ENCODE results near the gene CDK11B.

The CDK11B gene

DNA sequence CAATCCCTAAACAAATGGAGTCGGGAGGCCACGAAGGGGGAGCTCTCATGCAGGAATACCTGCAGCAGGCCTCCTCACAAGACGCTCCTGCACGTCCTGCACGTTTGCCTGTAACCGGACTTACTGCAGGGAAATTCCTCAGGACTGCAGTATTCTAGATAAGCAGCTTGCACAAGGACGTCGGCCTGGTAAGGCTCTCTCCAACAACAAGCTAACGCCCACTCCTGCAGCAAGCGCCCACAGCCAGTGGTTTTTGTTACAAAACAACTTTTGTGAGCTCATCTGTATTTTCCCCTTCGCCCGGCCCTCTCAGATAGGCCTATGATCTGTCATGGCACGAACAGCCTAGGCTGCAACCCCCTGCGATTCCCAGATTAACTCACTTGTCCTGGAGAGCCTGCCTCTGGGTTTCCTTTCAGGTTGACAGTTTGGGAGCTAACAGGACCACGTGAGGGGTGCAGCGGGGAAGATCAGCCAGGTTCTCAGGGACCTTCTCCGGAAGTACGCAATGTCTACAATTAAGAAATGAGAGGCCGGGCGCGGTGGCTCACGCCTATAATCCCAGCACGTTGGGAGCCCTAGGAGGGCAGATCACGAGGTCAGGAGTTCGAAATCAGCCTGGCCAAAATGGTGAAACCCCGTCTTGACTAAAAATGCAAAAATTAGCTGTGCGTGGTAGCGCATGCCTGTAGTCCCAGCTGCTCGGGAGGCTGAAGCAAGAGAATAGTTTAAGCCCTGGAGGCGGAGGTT, 44.4 kb downstream of the CDK11B start:
- DNase-seq, result peak; percentile 73

DNA sequence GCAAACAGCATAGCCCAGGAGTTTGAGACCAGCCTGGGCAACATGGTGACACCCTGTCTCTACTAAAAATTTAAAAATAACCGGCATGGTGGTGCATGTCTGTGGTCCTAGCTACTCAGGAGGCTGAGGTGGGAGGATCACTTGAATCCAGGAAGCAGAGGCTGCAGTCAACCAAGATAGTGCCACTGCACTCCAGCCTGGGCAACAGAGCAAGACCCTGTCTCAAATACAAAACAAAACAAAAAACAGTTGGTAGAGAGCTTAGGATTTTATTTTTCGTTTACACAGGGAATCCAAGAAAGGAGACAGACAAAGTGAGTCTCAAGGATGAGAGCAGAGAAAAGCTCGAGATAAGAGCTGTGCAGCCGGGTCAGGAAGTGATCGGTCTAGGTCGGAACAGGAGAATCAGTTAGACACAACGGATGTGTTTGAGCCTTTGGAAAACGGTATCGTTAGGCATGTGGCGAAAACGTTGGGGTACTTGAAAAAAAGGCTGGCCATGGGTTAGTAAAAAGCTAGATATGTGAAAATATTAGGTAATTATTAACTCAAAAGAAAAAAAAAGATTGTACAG, 45.2 kb downstream of the CDK11B start:
- DNase-seq, result no peak

DNA sequence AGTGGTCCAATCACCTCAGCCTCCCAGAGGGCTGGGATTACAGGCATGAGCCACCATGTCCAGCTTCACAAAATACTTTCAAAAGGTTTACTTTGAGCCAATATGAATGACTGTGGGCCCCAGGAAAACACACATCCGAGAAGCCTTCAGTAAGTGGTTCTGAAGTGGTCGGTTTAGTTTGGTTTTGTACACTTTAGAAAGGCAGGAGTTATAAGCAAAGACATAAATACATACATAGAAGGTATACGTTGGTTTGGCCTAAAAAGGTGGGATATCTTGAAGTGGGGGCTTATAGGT, 46.8 kb downstream of the CDK11B start:
- DNase-seq, result no peak

DNA sequence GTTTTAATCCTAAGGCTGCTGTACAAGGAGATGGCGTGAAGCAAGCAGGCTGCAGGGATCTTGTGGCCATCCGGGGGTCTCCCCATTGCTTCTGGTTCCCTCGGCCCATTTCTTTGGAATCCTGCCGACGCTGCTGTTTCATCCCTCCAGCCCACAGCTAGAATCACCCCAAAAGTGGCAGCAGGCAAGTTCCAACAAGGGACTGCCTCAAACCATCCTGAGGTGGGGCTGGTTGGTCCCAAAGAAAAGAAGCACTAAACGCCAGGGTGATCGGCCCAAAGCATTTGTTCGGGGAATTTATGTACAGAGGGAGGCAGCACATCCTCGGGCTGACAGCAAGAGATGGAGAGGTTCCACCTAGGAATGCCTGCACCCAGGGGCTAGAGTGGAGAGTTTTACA, 48.0 kb downstream of the CDK11B start:
- no peak for DNase-seq

DNA sequence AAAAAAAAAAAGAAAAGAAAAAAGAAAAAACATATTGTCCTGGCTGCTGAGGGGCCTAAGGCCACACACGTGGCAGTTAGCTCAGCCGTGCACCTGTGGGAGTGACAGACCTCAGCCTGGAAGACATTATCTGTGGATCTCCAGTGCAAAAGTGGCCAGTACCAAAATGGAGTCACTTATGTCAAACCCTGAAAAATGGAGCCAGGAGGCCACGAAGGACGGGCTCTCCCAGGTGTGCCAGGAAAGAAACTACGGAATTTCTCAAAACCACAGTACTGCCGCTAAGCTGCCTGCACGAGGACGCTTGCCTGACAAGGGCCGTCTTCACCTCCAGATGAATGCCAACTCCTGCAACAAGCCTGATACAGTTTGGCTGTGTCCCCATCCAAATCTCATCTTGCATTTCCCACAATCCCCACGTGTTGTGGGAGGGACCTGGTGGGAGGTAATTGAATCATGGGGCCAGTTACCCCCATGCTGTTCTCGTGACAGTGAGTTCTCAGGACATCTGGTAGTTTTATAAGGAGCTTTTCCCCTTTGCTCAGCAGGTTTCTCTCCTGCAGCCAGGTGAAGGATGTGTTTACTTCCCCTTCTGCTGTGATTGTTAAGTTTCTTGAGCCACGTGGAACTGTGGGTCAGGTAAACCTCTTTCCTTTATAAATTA, 48.9 kb downstream of the CDK11B start:
- DNase-seq, result peak; percentile 96

DNA sequence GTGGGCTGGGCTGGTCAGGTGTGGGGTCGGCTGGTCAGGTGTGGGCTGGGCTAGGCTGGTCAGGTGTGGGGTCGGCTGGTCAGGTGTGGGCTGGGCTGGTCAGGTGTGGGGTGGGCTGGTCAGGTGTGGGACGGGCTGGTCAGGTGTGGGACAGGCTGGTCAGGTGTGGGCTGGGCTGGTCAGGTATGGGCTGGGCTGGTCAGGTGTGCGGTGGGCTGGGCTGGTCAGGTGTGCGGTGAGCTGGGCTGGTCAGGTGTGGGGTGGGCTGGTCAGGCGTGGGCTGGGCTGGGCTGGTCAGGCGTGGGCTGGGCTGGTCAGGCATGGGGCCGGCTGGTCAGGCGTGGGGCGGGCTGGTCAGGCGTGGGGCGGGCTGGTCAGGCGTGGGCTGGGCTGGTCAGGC, 52.6 kb downstream of the CDK11B start:
- DNase-seq, result no peak

DNA sequence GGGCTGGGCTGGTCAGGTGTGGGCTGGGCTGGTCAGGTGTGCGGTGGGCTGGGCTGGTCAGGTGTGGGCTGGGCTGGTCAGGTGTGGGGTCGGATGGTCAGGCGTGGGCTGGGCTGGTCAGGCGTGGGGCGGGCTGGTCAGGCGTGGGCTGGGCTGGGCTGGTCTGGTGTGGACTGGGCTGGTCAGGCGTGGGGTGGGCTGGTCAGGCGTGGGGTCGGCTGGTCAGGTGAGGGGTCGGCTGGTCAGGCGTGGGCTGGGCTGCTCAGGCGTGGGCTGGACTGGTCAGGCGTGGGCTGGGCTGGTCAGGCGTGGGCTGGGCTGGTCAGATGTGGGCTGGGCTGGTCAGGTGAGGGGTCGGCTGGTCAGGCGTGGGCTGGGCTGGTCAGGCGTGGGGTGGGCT, 53.1 kb downstream of the CDK11B start:
- no peak for DNase-seq

DNA sequence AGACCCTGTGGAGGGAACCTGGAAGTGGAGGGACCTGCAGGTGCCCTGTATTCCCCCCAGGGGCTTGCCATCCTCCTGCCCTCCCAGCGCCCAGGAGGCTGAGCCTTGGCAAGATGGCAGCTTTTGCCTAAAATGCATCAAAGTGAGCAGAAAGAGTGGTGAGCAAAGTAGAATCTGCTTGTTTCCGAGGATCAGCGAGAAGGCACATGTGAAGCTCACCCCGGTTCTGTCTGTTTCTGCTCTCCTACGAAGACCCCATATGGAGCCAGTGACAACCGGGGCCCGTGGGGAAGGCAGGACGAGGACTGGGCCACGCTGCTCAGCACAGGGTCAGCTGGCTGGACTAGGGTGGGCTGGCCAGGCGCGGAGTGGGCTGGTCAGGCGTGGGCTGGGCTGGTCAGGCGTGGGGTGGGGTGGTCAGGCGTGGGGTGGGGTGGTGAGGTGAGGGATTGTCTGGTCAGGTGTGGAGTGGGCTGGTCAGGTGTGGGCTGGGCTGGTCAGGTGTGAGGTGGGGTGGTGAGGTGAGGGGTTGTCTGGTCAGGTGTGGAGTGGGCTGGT, 53.7 kb downstream of the CDK11B start:
- DNase-seq, result no peak

DNA sequence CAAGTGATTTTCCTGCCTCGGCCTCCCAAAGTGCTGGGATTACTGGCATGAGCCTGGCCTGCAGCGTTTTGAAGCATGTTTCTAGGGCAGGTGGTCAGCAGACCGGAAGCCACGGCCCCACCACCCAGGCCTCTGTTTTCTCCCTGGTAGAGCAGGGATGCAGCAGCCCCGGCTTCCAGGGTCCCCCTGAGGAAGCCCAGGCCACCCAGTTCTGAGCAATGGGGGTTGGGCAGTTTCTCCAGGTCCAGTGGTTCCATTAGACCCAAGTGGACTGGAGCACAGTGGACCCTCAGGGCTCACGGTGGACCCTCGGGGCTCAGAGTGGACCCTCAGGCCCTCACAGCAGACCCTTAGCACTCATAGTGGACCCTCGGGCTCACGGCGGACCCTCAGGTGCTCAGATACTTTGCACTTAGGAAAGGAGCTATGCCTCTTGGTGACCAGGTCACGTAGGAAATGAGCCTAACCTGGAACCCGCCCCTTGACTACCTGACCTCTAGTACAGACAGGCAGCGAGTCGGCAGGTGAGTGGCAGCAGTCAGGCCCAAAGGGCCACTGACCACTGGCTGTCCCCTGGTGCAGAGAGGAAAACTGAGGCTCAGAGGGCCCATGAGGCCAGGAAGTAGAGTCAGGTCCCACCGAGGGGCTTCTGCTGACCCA, 54.3 kb downstream of the CDK11B start:
- DNase-seq, result no peak

DNA sequence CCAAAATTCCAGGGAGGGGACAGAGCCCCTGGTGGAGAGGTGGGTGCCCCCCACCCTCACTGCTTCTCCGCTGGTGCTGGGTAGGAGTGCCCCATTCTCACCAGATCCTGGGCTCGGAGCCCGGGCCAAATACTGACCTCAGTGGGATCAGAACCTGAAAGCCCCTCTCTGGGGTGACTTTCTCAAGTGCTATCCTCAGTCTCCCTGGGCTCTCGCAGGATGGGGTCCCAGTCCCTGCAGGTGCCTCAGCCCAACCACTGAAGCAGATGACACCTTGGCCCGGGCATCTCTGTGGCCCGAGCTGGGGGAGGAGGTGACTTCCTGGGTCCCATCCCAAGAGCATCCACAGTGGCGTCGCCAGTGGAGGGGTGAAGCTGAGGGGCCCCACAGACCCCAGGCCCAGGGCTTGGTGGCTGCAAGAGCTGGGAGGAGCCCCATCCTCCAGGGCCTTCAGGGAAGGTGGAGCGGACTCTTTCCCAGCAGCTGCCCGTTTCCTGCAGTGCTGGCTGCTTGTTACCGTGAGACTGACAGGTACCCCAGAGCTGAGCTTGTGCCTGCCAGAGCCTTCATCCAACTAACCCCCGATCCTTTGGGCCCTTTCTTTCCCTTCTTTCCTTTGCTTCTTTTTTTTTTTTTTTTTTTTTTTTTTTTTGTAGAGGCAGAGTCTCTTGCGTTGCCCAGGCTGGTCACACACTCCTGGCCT, 55.0 kb downstream of the CDK11B start:
- DNase-seq, result no peak

DNA sequence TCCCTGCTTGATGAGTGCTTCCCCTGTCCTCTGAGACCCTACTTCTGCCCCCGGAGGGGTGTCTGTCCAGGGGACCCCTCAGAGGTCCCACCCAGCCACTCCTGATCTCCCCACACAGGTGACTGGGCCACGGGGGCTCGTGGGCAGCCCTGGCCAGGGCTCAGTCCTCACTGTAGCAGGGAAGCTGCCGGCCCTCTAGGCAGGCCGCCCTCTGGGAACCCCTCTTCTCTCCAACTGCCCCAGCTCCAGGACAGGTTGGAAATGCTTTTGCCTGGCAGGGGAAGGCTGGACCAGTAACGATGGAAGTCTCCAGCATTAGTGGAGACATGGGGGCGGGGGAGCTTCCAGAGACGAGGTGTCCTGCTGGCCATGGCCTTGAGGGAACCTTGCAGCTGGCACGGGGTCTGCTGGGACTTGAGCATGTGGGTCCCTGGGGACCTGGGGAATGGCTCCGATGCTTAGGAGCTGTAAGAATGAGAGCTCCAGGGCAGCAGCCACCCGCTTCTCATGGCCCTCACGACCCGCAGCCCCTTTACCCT, 55.8 kb downstream of the CDK11B start:
- DNase-seq, result no peak

DNA sequence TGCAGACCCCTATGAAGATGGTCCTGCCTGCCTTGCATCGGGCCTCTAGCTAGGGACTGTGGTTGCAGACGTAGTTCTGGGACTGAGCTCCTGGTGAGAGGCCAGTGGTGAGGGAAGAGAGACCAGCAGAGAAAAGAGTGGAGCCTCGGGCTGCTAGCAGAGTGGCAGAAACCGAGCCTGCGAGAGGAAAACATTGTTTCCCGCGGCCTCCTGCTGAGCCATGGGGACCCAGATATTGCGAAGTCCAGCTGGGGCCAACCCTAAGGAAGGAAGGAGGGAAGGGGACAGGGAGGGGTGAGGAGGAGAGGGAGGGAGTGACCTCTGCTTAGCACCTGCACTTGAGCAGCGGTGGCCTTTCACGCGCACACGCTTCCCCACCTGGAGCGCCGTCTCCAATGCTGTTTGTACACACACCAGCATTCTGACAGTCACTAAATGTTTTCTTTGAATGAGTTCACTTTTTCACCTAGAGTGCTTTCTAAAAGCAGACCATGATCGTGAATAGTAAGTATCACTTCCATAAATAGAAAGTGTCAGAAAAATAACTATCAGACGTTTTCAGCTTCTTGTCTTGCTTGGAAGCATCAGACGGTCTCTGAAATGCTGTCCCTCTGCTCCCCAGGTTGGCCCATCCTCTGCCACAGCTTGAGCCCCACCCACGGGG, 56.4 kb downstream of the CDK11B start:
- peak; percentile 89 for DNase-seq

DNA sequence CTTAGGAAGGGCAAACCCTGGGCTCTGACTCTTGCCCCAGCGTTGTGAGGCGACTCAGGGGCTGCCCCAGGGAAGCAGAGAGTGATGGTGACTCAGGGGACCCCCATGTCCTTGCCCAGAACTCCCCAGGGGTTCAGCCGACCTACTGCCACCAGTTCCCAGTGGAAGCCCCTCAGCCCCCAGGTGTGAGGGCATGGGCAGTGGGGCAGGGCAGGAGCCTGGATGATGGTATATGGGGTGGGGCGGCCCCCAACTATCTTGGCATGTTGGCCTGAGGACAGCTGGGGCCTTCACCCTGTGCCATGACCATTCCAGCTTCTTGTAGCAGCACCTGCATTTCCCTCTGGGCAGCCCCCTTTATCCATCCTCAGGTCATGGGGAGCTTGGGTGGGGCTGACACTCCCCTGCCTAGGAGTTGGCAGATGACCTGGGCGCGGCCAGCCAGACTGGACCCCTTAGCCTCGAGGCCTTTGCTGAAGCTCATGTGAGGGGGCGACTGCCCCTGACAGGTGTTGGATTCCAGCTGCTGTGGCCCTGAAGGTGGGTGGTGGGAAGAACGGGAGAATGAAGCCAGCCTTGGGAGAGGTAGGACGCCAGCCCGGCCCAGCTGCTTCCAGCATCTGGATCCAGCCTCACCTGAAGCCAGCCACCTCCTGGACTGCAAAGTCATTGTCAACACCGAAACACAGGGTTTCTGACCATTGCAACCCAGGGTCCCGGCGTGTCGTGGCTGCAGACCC, 57.1 kb downstream of the CDK11B start:
- DNase-seq, result no peak

DNA sequence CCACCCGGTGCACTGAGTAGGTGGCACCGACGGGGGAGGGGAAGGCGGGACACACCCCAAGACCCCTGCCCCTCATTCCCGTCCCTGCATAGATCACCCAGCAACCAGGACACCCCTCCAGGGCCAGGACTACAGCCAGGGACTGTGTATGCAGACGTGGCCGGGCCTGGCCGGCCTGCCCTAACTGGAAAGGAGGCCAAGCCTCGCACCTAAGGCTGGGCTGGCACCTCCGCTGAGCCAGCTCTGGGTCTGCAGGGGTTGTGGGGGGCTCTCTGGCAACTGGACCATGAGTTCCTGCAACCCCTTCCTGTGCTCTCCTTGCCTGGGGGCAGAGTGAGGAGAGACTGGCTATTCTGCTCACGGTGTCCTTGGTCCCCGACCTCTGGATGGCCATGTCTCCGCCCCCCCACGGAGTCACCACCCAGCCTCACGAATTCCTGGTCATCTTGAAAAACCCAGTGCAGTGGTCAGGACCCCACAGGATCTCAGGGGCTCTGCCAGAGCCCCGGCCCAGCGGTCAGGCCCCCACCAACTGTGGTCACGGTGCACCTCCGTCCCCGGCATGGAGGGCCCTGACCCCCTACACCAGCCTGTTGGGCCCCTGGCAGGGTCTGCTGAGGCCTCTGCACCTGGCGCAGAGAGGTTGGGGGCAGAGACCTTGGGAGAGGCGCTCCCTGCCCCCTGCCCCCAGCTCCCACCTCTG, 57.8 kb downstream of the CDK11B start:
- DNase-seq, result peak; percentile 3

DNA sequence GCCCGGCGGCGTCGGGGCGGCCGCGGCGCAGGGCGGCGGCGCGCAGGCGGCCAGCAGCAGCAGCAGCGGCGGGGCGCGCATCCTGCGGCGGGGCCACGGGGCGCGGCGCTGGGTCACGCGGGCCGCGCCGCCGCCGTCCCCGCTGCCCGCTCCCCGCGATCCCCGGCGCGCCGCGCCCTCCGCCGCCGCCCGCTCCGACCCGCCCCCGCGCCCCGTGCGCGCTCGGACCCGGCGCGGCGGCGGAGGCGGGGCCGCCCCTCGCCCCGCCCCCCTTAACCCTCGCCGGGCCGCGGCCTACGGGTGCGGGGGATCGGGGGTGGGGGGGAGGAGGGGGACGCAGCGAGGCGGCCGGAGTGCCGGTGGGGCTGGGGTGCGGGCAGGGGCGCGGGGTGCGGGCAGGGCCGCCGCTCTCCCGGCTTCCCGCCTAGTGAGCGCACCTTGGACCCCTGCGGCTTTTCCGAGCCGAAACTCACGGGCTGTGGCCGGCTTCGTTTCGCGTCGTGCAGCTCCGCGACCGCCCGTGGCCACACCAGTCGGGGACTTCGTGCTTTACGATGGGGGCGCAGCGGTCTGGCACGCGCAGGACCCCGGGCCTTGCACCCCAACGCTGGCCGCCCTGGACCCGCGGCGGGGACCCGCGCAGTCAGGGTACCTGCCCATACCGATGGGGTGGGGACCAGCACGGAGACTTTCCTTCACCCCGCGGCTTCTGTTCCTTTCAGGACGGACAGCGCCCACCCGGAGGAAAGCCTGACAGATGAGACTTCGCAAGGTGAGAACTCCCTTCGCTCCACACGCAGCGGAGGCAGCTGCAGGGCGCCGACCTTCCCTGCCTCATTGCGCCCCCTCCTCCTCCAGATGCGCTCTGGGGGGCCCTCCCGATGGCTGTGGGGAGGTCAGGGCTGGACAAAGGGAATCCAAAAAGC, 58.6 kb downstream of the CDK11B start, which contains the start of gene FNDC10:
TSS of gene FNDC10 (minus strand) at position 201 of the 926 bp plus-strand sequence. CDS start at position 81, 120 bp downstream.
- peak; percentile 48 for DNase-seq

DNA sequence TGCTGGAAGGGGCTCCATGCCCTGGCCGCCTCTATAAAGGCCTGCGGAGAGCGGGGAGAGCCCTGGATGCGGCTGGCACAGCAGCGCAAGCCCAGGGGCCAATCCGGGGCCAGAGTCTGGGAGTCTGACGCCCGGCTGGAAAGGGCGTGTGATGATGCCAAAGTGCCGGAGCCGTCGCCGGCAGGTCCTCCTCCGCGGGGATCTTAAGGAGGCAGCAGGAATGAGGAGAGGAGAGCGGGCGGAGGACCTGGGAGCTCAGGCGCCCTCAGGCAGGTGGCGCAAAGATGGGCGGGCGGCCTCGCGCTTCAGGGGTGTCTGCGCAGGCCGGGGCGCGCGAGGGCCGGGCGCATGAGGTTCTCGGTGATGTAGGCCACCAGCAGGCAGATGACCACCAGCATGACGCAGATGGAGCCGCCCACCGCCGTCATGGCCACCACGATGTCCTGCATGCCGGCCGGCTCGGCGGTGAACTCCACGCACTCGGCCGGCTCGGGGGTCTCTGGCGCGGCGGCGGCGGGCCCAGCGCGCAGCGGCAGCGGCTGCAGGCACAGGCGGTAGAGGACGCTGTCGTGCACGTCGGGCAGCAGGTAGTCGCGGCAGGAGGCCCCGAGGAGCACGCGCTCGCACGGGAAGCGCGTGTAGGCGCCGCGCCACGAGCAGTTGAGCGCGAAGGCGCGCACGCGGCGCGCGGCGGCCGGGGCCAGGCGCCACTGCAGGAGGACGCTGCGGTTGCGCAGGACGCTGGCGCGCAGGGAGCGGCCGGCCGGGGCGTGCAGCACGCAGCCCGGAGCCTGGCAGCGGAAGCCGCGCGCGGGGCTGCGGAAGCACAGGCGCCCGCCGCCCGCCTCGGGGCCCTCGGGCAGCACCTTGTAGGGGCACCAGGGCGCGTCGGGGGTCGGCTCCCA, 59.5 kb downstream of the CDK11B start:
- DNase-seq, result peak; percentile 81

DNA sequence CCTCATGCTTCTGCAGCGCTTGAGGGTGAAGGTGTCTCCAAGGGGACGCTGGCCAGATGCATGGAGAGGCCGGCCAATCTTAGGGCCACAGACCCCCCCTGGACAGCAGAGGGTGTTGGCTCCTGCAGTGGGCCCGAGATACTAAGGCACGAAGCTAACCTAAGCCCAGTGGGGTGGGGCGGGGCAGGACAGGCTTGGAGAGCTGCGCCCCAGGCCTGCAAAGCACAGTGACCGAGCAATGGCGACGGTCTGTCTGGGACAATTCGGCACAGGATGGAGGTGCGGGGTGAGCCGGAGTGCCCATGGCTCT, 60.1 kb downstream of the CDK11B start:
- no peak for DNase-seq

DNA sequence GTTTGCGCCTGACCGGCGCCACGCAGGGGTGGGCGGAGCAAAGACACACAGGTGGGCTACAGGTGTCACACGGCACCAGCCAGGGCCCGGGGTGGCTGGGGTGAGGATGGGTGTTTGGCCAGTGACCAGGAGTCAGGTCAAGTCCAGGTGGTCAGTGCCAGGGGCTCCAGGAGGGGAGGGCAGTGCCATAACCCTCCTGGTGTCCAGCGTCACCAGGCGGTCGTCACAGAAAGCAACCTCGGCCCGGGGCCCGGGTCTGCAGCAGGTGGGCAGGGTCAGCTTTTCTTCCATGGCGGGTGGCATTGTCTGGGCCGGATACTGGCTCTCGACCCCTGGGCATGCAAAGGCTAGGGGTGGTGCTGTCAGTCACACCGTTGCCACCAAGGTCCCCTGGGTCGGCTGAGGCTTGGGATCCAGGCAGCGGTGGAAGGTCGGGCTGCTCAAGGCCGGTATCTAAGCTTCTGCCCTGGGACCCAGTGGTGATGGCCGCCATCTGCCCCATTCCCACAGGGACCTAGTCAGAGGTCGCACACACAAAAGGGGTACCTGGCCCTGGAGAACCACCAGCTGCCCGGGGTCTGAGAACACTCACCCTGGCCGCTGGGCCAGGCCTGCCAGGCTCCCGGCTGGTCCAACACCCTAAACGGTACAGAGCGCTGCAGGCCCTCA, 60.6 kb downstream of the CDK11B start:
- DNase-seq, result no peak
